Endodermal cell (in vitro differentiated cells): ENCODE measurements around the gene DAGLA. TPM values are rescaled to one million over a fixed set of nuclear protein-coding genes. Genes with fewer than 3 reads are reported as not detected.

Experiments used
- DNase-seq: peaks from one replicate; pipeline ENCODE4 v3.0.0-alpha.2; 2017
- H3K27ac ChIP-seq: 2 replicates; pipeline ENCODE4 v1.5.1; 2013; ENCODE audit warnings: mild to moderate bottlenecking, low read depth, low read length, moderate library complexity
- H3K27me3 ChIP-seq: 2 replicates; pipeline ENCODE4 v1.6.1; 2013; ENCODE audit warnings: mild to moderate bottlenecking, low read length, moderate library complexity; ENCODE audit not compliant: insufficient read depth, control insufficient read depth, poor library complexity, severe bottlenecking
- H3K36me3 ChIP-seq: 2 replicates; pipeline ENCODE4 v1.7.0; 2013; ENCODE audit warnings: mild to moderate bottlenecking, low read length, moderate library complexity; ENCODE audit not compliant: control insufficient read depth, insufficient read depth
- H3K4me1 ChIP-seq: one replicate; pipeline ENCODE4 v1.7.0; 2013; ENCODE audit warnings: low read length; ENCODE audit not compliant: control insufficient read depth, insufficient read depth
- H3K4me3 ChIP-seq: 2 replicates; pipeline ENCODE4 v1.5.1; 2013; ENCODE audit warnings: mild to moderate bottlenecking, low read length, moderate library complexity
- H3K9ac ChIP-seq: 2 replicates; pipeline ENCODE4 v1.6.1; 2013; ENCODE audit warnings: mild to moderate bottlenecking, low read length, moderate library complexity; ENCODE audit not compliant: poor library complexity, severe bottlenecking; ENCODE audit errors: extremely low read depth
- H3K9me3 ChIP-seq: 2 replicates; pipeline ENCODE4 v1.6.1; 2013; ENCODE audit warnings: mild to moderate bottlenecking, low read length, moderate library complexity; ENCODE audit not compliant: control insufficient read depth
- H3K27ac Mint-ChIP-seq: 2 replicates; pipeline ENCODE4 v1.8.0; 2020; ENCODE audit warnings: mixed read lengths
- H3K27me3 Mint-ChIP-seq: 2 replicates; pipeline ENCODE4 v1.8.0; 2021; ENCODE audit warnings: mild to moderate bottlenecking, mixed read lengths; ENCODE audit not compliant: insufficient read depth
- H3K36me3 Mint-ChIP-seq: 2 replicates; pipeline ENCODE4 v1.8.0; 2020; ENCODE audit warnings: low read depth, mixed read lengths
- H3K4me1 Mint-ChIP-seq: 2 replicates; pipeline ENCODE4 v1.8.0; 2020; ENCODE audit warnings: mixed read lengths
- H3K4me3 Mint-ChIP-seq: 2 replicates; pipeline ENCODE4 v1.8.0; 2020; ENCODE audit warnings: mild to moderate bottlenecking, moderate library complexity, mixed read lengths
- H3K9me3 Mint-ChIP-seq: 2 replicates; pipeline ENCODE4 v1.8.0; 2020; ENCODE audit warnings: mild to moderate bottlenecking, mixed read lengths
- WGBS, 2 experiments: methylation state at CpG; one replicate each; pipeline versions ENCODE4 v1.1.5 to v1.1.7; 2013; ENCODE audit warnings: missing lambda C conversion rate in 2 of 2, mixed read lengths in 1 of 2; ENCODE audit not compliant: insufficient coverage in 1 of 2, insufficient read length in 1 of 2; 5-methylcytosine and 5-hydroxymethylcytosine counted together
- total RNA-seq, 2 donors: library from RNA; stranded (reverse); fragmentation: NEBNext Ultra II Directional in 1 of 2; extraction: Animal tissue kit (Norgen Biotek cat#: 25700) in 1 of 2; gene quantifications; 2 replicates in 1 of 2; 3 replicates in 1 of 2; pipeline ENCODE4 v1.2.1, GENCODE V29; 2021
- TF ChIP-seq, protein P1 (sequence below): fragments of 200-600 bp; sonication (generic); conservative IDR thresholded peaks from 2 replicates; pipeline ENCODE4 v1.5.0; 2021; ENCODE audit warnings: antibody characterized with exemption, mild to moderate bottlenecking

The DAGLA gene
- total RNA-seq, 2 donors from 2014 or later: 5.6 to 8.7 TPM

DNA sequence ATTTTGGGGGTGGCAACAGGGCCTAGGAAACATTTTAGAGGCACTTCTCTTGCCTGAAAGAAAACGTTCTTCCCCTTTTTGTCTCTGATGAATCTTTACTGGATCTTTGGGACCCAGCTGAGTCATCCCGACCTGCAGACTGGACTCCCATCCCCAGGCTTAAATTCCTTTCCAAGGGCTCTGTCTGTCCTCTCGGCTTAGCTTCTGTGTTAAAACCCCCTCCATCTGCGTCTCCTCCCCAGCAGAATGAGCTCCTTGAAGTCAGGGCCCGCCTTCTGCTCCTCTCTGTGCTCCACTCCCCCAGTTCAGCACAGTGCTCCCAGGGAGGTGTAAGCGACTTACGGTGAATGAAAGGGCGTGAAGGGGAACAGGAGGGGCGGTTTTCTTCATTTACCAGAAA, 895 bp upstream of the DAGLA start:
- Histone ChIP-seq H3K27ac (no peak overlapping the region), H3K36me3 (no peaks in the 10 kb centered on the region), H3K4me3 (no peak overlapping the region), H3K9ac (no peak overlapping the region), H3K27me3 (peaks cover 10% of the 10 kb centered on the region), H3K9me3 (no peaks in the 10 kb centered on the region), H3K4me1 (peaks cover 7% of the 10 kb centered on the region)
- WGBS, 2 experiments: 52 to 67% methylated on average over 5 to 9 of the region's 9 CpGs
- TF ChIP-seq, protein P1, sequence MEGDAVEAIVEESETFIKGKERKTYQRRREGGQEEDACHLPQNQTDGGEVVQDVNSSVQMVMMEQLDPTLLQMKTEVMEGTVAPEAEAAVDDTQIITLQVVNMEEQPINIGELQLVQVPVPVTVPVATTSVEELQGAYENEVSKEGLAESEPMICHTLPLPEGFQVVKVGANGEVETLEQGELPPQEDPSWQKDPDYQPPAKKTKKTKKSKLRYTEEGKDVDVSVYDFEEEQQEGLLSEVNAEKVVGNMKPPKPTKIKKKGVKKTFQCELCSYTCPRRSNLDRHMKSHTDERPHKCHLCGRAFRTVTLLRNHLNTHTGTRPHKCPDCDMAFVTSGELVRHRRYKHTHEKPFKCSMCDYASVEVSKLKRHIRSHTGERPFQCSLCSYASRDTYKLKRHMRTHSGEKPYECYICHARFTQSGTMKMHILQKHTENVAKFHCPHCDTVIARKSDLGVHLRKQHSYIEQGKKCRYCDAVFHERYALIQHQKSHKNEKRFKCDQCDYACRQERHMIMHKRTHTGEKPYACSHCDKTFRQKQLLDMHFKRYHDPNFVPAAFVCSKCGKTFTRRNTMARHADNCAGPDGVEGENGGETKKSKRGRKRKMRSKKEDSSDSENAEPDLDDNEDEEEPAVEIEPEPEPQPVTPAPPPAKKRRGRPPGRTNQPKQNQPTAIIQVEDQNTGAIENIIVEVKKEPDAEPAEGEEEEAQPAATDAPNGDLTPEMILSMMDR: no peak
- Mint-ChIP-seq H3K27me3 (peaks cover 24% of the 10 kb centered on the region), H3K27ac (peak overlapping the region; percentile 70), H3K4me1 (peaks cover 30% of the 10 kb centered on the region), H3K36me3 (peaks cover 9% of the 10 kb centered on the region), H3K4me3 (peak overlapping the region; percentile 48), H3K9me3 (no peaks in the 10 kb centered on the region)
- peak; percentile 65 for DNase-seq

DNA sequence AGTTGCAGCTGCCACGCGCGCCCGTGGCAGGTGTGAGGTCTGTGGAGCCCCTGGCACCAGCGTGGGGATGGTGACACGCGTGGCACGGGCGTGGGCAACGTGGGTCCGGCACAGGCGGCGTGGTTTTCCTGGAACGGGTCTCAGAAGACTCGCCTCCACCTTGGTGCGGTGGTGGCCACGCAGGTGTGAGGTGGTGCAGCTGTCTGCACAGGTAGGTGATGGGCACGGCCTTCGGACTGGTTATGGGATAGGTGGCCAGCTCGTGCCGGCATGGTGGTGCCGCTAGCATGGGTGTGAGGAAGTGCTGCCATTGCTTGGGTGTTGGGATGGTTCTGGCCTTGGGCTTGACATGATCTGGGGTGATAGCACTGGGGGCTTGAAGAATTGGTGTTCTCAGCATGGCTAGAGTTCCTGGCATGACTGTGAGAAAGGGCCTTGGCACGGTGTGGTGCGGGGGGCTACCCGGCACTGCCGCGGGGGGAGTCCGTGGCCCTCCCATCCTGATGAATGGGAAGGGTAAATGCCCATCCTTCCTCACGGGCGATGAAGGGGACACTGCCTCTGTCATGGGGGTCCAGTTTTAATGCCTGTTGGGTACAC, 531 bp downstream of the DAGLA start:
- no peaks in the 10 kb centered on the region for H3K36me3 ChIP-seq
- H3K4me1 Mint-ChIP-seq: peaks cover 17% of the 10 kb centered on the region
- no peaks in the 10 kb centered on the region for H3K4me1 ChIP-seq
- peaks cover 9% of the 10 kb centered on the region for H3K36me3 Mint-ChIP-seq
- peaks cover 24% of the 10 kb centered on the region for H3K27me3 Mint-ChIP-seq
- H3K27me3 ChIP-seq: peaks cover 10% of the 10 kb centered on the region
- H3K4me3 ChIP-seq: peak overlapping the region; percentile 65
- peak; percentile 58 for DNase-seq
- H3K9me3 Mint-ChIP-seq: no peaks in the 10 kb centered on the region
- no peaks in the 10 kb centered on the region for H3K9me3 ChIP-seq
- TF ChIP-seq, protein P1: no peak
- 48 to 64% methylated on average over 15 to 30 of the region's 30 CpGs for WGBS, 2 experiments
- H3K4me3 Mint-ChIP-seq: peak overlapping the region; percentile 48
- H3K9ac ChIP-seq: no peak overlapping the region
- no peak overlapping the region for H3K27ac ChIP-seq
- H3K27ac Mint-ChIP-seq: no peak overlapping the region

DNA sequence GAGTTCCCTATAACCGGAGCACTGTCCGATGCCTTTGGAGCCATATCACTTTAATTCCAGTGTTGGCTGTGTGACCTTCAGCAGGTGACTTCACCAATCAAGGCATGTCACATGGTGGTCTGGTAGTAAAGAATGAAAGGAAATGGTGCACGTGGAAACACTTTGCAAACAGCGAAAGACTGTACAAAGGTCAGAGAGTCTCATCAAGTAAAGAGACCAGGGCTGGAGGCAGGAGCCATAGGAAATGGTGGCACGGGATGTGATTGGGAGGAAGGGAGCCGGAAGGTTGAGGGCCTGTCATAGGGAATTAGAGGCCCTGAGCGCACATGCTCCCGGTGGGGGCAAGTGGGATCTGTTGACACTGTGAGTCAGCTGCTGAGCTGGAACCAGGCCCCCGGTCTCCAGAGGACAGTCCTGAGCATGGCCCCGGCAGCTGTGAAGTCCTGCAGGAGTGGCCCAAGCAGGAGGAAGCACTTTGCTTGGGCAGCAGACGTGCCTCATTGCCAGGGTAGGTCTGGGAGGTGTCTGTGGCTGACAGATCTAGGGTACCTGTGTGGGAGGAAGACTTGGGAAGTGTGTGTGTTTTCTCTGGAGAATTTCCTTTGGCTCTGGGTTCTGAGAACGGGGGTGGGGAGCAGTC, 2.0 kb downstream of the DAGLA start:
- H3K4me1 Mint-ChIP-seq: peaks cover 12% of the 10 kb centered on the region
- H3K9me3 ChIP-seq: no peaks in the 10 kb centered on the region
- no peak overlapping the region for H3K4me3 Mint-ChIP-seq
- H3K27me3 ChIP-seq: peaks cover 10% of the 10 kb centered on the region
- H3K27ac Mint-ChIP-seq: no peak overlapping the region
- no peaks in the 10 kb centered on the region for H3K36me3 ChIP-seq
- peak; percentile 59 for DNase-seq
- H3K4me1 ChIP-seq: no peaks in the 10 kb centered on the region
- peaks cover 21% of the 10 kb centered on the region for H3K27me3 Mint-ChIP-seq
- H3K36me3 Mint-ChIP-seq: peaks cover 3% of the 10 kb centered on the region
- H3K4me3 ChIP-seq: no peak overlapping the region
- TF ChIP-seq, protein P1: no peak
- WGBS, 2 experiments: 82 to 87% methylated on average over 6 to 12 of the region's 12 CpGs
- no peaks in the 10 kb centered on the region for H3K9me3 Mint-ChIP-seq
- no peak overlapping the region for H3K27ac ChIP-seq
- H3K9ac ChIP-seq: no peak overlapping the region
